HFFc6 (cell line): ENCODE data around the gene SEMA4F. TPM values are rescaled to one million over a fixed set of nuclear protein-coding genes. Genes with fewer than 3 reads are reported as not detected.

Source experiments
- DNase-seq: peaks from one replicate; pipeline ENCODE4 v3.0.0-alpha.2; 2018
- H3K27ac Mint-ChIP-seq: 2 replicates; pipeline ENCODE4 v1.8.0; 2020; ENCODE audit warnings: mild to moderate bottlenecking, mixed read lengths
- H3K27me3 Mint-ChIP-seq: 2 replicates; pipeline ENCODE4 v1.8.0; 2021; ENCODE audit warnings: mild to moderate bottlenecking, moderate library complexity, mixed read lengths; ENCODE audit not compliant: insufficient read depth
- H3K36me3 Mint-ChIP-seq: 2 replicates; pipeline ENCODE4 v1.8.0; 2021; ENCODE audit warnings: low read depth, mixed read lengths
- H3K4me1 Mint-ChIP-seq: 2 replicates; pipeline ENCODE4 v1.8.0; 2020; ENCODE audit warnings: low read depth, mixed read lengths
- H3K4me3 Mint-ChIP-seq: 2 replicates; pipeline ENCODE4 v1.8.0; 2020; ENCODE audit warnings: mild to moderate bottlenecking, moderate library complexity, mixed read lengths
- H3K9me3 Mint-ChIP-seq: 2 replicates; pipeline ENCODE4 v1.8.0; 2020; ENCODE audit warnings: mild to moderate bottlenecking, mixed read lengths
- total RNA-seq, 6 experiments: library from RNA; stranded (reverse); fragmentation: NEBNext Ultra II Directional; extraction: Animal tissue kit (Norgen Biotek cat#: 25700); gene quantifications; 2 replicates in 1 of 6; 3 replicates in 5 of 6; pipeline ENCODE4 v1.2.3, GENCODE V29; 2021
- TF ChIP-seq, protein P1 (sequence below): fragments of 200-600 bp; sonication (generic); IDR thresholded peaks from 2 replicates; pipeline ENCODE4 v1.5.0; 2021; ENCODE audit warnings: antibody characterized with exemption, mild to moderate bottlenecking

Gene SEMA4F
- total RNA-seq, 6 experiments from 2014 or later: 12.5 to 16.5 (median 14.4) TPM

DNA sequence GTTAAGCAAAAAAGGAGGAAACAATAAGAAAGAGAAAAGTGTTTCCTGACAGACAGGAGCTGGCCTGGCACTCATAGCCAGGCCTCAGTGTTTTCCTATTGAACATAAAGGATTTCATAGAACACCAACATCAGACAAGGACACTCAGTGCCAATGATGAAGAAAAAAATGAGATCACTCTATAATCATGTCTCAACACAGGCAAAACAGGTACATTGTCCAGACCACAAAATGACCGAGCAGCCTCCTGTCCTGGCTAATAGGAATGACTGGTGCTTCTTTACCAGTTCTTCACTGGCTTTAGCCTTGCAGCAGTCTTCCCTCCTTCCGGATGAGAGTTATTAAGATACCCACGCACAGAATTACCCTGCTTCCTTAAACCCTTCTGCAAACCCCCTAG, 35.6 kb downstream of the SEMA4F start:
- no peak overlapping the region for H3K4me3 Mint-ChIP-seq
- peaks cover 13% of the 10 kb centered on the region for H3K9me3 Mint-ChIP-seq
- H3K27me3 Mint-ChIP-seq: no peaks in the 10 kb centered on the region
- H3K36me3 Mint-ChIP-seq: peaks cover 11% of the 10 kb centered on the region
- TF ChIP-seq, protein P1, sequence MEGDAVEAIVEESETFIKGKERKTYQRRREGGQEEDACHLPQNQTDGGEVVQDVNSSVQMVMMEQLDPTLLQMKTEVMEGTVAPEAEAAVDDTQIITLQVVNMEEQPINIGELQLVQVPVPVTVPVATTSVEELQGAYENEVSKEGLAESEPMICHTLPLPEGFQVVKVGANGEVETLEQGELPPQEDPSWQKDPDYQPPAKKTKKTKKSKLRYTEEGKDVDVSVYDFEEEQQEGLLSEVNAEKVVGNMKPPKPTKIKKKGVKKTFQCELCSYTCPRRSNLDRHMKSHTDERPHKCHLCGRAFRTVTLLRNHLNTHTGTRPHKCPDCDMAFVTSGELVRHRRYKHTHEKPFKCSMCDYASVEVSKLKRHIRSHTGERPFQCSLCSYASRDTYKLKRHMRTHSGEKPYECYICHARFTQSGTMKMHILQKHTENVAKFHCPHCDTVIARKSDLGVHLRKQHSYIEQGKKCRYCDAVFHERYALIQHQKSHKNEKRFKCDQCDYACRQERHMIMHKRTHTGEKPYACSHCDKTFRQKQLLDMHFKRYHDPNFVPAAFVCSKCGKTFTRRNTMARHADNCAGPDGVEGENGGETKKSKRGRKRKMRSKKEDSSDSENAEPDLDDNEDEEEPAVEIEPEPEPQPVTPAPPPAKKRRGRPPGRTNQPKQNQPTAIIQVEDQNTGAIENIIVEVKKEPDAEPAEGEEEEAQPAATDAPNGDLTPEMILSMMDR: no peak
- no peak for DNase-seq
- peaks cover 44% of the 10 kb centered on the region for H3K4me1 Mint-ChIP-seq
- H3K27ac Mint-ChIP-seq: no peak overlapping the region

DNA sequence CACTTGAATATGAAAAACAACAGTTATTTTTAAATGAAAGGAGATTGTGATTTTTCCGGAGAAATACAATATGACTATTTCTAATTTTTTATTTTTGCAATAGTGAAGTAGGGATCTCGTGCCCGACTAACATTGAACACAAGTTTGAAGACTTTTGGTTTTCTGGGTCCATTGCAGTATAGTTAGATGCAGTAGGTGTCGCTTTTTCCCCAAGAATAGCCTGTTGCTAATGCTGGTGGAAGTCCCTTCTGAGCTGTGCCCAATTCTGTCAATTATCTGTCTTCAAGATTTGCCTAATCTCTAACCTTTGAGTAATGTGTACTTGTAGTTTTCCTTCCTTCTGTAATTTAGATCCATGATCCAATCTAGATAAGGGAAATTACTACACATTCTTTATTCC, 36.5 kb downstream of the SEMA4F start:
- Mint-ChIP-seq H3K27ac (no peak overlapping the region), H3K27me3 (no peaks in the 10 kb centered on the region), H3K4me3 (no peak overlapping the region), H3K9me3 (peaks cover 6% of the 10 kb centered on the region; the same call in 1 of the 2 replicates), H3K4me1 (peaks cover 38% of the 10 kb centered on the region), H3K36me3 (peaks cover 4% of the 10 kb centered on the region)
- TF ChIP-seq, protein P1: peak; percentile 88
- DNase-seq: peak; percentile 57

DNA sequence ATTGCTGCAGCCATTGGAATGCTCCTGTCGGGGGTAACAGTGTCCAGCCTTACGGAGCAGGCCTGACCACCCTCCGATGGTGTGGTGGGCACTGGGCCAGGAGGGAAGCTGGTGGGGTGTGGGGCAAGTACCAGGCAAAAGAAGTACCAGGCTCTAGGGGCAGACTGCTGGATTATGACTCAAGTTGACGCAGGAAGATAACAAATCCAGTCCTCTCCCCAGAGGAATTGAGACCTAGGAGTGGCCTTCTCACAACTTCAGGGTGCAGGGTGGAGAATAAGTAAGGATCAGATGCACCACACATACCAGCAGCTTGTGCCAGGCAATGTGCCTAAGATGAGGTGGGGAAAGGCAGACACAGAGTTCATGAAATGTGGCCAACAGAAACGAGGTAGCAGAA, 37.9 kb downstream of the SEMA4F start:
- Mint-ChIP-seq H3K27me3 (no peaks in the 10 kb centered on the region), H3K4me3 (no peak overlapping the region), H3K9me3 (no peaks in the 10 kb centered on the region), H3K36me3 (no peaks in the 10 kb centered on the region), H3K4me1 (peaks cover 40% of the 10 kb centered on the region), H3K27ac (no peak overlapping the region)
- DNase-seq: no peak
- TF ChIP-seq, protein P1: no peak

DNA sequence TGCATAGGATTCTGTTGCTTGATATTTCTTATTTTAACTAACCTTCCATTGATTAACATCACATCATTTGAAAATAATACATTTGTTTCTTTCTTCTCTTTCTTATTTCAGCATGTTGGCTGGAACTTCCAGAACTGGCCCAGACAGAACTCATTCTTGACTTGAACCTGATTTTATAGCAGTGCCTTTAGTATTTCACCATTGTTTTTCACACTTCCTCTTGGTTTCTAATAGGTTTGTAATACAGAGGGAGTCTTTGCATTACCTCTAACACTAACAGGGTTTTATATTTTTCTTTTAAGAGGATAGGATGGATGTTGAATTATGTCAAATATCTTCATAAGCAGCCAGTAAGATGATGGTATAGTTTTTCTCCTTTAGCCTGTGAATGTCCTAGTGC, 39.2 kb downstream of the SEMA4F start:
- no peak overlapping the region for H3K27ac Mint-ChIP-seq
- no peak overlapping the region for H3K4me3 Mint-ChIP-seq
- peaks cover 47% of the 10 kb centered on the region for H3K4me1 Mint-ChIP-seq
- no peaks in the 10 kb centered on the region for H3K27me3 Mint-ChIP-seq
- no peaks in the 10 kb centered on the region for H3K36me3 Mint-ChIP-seq
- TF ChIP-seq, protein P1: no peak
- H3K9me3 Mint-ChIP-seq: no peaks in the 10 kb centered on the region
- DNase-seq: no peak

DNA sequence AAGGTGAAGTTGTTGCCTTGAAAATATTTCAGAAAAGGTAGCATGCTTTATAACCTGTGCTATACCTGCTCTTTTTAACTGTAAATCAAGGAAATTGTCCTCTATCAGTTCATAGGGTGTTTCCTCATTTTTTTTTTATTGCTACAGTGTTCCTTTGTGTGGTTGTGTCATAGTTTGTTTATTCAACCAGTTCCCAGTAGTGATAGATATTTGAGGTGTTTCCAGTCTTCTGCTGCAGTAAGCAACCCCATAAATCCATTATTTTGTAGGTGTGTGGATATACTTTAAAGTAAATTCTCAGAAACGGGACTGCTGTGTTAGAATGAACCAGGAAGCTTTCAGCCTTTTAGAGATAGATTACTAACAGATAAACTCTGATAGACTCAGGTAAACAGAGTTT, 39.6 kb downstream of the SEMA4F start:
- Mint-ChIP-seq H3K9me3 (no peaks in the 10 kb centered on the region), H3K27ac (no peak overlapping the region), H3K36me3 (no peaks in the 10 kb centered on the region), H3K27me3 (no peaks in the 10 kb centered on the region), H3K4me3 (no peak overlapping the region), H3K4me1 (peaks cover 47% of the 10 kb centered on the region)
- TF ChIP-seq, protein P1: no peak
- DNase-seq: no peak

DNA sequence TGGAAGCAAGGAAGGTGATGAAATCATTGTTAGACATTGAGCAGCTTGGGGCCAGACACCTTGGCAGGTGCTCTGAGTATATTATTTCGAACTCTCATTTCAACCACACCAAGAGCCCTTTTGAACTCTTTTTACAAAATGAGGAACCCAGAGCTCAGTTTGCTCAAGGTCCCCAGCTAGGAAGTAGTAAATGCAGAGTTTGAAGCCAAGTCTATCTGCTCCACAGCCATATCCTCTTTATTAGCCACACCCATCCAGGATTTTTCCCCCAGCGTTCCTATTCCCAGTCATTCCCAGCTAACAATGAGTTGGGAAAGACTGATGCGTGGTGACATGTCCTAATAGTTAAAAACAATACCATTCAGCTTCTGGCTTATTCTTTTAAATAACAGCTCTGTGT, 40.2 kb downstream of the SEMA4F start:
- peaks cover 47% of the 10 kb centered on the region for H3K4me1 Mint-ChIP-seq
- no peaks in the 10 kb centered on the region for H3K9me3 Mint-ChIP-seq
- H3K4me3 Mint-ChIP-seq: no peak overlapping the region
- no peak overlapping the region for H3K27ac Mint-ChIP-seq
- H3K27me3 Mint-ChIP-seq: no peaks in the 10 kb centered on the region
- no peaks in the 10 kb centered on the region for H3K36me3 Mint-ChIP-seq
- DNase-seq: no peak
- TF ChIP-seq, protein P1: no peak
